Measurements from ENCODE around the gene TMED1. TPM values are rescaled to one million over a fixed set of nuclear protein-coding genes. Genes with fewer than 3 reads are reported as not detected.
A peak's percentile ranks its signal among the peaks of the same experiment; 100 is the strongest.

Gene TMED1
- total and polyA plus RNA-seq, 2 experiments from 2014 or later, result 29.7 to 37.2 TPM

DNA sequence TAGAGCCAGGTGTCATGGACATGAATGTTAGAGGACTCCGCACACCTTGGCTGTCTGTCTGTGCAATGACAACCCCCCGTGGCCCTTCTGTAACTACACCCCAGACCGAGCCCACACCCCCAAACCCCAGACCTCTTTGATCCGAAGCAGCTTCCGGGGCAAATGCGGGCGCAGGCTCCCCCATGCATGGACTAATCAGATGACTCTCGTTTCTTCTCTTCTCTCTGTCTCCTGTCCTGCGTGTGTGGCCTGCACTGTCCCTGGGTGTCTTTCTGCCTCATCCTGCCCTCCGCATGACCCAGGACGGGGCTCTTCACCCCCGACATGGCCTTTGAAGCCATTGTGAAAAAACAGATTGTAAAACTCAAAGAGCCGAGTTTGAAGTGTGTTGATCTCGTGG is 38.9 kb downstream of the TMED1 start (continued):
- TF ChIP-seq, protein P1, sequence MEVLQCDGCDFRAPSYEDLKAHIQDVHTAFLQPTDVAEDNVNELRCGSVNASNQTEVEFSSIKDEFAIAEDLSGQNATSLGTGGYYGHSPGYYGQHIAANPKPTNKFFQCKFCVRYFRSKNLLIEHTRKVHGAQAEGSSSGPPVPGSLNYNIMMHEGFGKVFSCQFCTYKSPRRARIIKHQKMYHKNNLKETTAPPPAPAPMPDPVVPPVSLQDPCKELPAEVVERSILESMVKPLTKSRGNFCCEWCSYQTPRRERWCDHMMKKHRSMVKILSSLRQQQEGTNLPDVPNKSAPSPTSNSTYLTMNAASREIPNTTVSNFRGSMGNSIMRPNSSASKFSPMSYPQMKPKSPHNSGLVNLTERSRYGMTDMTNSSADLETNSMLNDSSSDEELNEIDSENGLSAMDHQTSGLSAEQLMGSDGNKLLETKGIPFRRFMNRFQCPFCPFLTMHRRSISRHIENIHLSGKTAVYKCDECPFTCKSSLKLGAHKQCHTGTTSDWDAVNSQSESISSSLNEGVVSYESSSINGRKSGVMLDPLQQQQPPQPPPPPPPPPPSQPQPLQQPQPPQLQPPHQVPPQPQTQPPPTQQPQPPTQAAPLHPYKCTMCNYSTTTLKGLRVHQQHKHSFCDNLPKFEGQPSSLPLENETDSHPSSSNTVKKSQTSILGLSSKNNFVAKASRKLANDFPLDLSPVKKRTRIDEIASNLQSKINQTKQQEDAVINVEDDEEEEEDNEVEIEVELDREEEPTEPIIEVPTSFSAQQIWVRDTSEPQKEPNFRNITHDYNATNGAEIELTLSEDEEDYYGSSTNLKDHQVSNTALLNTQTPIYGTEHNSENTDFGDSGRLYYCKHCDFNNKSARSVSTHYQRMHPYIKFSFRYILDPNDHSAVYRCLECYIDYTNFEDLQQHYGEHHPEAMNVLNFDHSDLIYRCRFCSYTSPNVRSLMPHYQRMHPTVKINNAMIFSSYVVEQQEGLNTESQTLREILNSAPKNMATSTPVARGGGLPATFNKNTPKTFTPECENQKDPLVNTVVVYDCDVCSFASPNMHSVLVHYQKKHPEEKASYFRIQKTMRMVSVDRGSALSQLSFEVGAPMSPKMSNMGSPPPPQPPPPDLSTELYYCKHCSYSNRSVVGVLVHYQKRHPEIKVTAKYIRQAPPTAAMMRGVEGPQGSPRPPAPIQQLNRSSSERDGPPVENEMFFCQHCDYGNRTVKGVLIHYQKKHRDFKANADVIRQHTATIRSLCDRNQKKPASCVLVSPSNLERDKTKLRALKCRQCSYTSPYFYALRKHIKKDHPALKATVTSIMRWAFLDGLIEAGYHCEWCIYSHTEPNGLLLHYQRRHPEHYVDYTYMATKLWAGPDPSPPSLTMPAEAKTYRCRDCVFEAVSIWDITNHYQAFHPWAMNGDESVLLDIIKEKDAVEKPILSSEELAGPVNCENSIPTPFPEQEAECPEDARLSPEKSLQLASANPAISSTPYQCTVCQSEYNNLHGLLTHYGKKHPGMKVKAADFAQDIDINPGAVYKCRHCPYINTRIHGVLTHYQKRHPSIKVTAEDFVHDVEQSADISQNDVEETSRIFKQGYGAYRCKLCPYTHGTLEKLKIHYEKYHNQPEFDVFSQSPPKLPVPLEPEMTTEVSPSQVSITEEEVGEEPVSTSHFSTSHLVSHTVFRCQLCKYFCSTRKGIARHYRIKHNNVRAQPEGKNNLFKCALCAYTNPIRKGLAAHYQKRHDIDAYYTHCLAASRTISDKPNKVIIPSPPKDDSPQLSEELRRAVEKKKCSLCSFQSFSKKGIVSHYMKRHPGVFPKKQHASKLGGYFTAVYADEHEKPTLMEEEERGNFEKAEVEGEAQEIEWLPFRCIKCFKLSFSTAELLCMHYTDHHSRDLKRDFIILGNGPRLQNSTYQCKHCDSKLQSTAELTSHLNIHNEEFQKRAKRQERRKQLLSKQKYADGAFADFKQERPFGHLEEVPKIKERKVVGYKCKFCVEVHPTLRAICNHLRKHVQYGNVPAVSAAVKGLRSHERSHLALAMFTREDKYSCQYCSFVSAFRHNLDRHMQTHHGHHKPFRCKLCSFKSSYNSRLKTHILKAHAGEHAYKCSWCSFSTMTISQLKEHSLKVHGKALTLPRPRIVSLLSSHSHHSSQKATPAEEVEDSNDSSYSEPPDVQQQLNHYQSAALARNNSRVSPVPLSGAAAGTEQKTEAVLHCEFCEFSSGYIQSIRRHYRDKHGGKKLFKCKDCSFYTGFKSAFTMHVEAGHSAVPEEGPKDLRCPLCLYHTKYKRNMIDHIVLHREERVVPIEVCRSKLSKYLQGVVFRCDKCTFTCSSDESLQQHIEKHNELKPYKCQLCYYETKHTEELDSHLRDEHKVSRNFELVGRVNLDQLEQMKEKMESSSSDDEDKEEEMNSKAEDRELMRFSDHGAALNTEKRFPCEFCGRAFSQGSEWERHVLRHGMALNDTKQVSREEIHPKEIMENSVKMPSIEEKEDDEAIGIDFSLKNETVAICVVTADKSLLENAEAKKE (CRISPR knock-in tag; IDR thresholded peaks at IDR 0.05), result no peak
- no peak for TF ChIP-seq POLR2AphosphoS5 (IDR thresholded peaks at IDR 0.05; ENCODE audit: low read depth)
- TF ChIP-seq STAT1 (IDR thresholded peaks at IDR 0.05; ENCODE audit: unreplicated experiment), result no peak
- TF ChIP-seq NANOG (IDR thresholded peaks at IDR 0.05; ENCODE audit: borderline replicate concordance), result no peak
- TF ChIP-seq EZH2phosphoT487 (IDR thresholded peaks at IDR 0.05; ENCODE audit: unreplicated experiment), result no peak
- no peak for TF ChIP-seq ZNF331 (CRISPR knock-in tag; IDR thresholded peaks at IDR 0.05; ENCODE audit: low read depth)
- no peak for TF ChIP-seq CREB1 (CRISPR knock-in tag; IDR thresholded peaks at IDR 0.05; ENCODE audit: low read depth)

DNA sequence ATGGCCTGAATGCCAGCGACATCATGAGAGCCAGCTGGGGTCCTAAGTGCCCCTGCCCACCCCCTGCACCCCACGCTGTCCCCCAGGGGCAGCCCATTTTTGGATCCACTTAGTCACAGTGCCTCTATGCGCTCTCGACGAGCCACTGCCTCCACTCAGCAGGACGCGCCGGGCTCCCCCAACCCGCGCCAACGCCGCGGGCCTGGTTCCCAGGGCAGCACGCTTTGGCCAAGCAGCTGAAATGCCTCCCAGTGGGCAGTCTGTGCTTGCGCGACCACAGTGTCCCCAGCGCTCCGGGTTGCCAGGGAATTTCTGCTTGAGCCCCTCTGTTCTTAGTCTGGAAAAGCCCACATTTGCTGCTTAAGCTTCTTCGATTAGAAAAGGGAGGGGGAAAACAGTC is 39.4 kb downstream of the TMED1 start:
- Mint-ChIP-seq H3K36me3 (ENCODE audit: low read depth) (peaks cover 27% of the 10 kb centered on the region), H3K27ac (no peak overlapping the region), H3K27me3 (ENCODE audit: insufficient read depth, low read depth, poor library complexity) (peaks cover 3% of the 10 kb centered on the region), H3K4me3 (no peak overlapping the region), H3K4me1 (no peaks in the 10 kb centered on the region), H3K9me3 (no peaks in the 10 kb centered on the region)
- Histone ChIP-seq H3K36me3 (ENCODE audit: insufficient read depth) (peaks cover 13% of the 10 kb centered on the region), H4K20me1 (replicated peaks; ENCODE audit: insufficient read depth) (no peaks in the 10 kb centered on the region; the same call in 1 of the 2 replicates), H3K27me3 (ENCODE audit: insufficient read depth) (no peaks in the 10 kb centered on the region), H3F3A (replicated peaks; ENCODE audit: low read depth) (no peaks in the 10 kb centered on the region; the same call in 1 of the 2 replicates), H3K4me1 (ENCODE audit: insufficient read depth) (no peaks in the 10 kb centered on the region), H2AFZ (no peak overlapping the region), H3K9me2 (ENCODE audit: insufficient read depth) (no peaks in the 10 kb centered on the region), H3K27ac (ENCODE audit: low read depth) (peak overlapping the region; percentile 26; the same call in 1 of the 2 replicates), H3K4me2 (no peak overlapping the region), H3K79me2 (replicated peaks; ENCODE audit: insufficient read depth) (no peaks in the 10 kb centered on the region), H3K4me3 (no peak overlapping the region)
- DNase-seq (ENCODE audit: low spot score), result peak; percentile 23
- ATAC-seq, result peak; percentile 59
- no peak for TF ChIP-seq ZNF331 (CRISPR knock-in tag; IDR thresholded peaks at IDR 0.05; ENCODE audit: low read depth)
- no peak for TF ChIP-seq STAT1 (IDR thresholded peaks at IDR 0.05; ENCODE audit: unreplicated experiment)
- TF ChIP-seq NANOG (IDR thresholded peaks at IDR 0.05; ENCODE audit: borderline replicate concordance), result no peak
- no peak for TF ChIP-seq EZH2phosphoT487 (IDR thresholded peaks at IDR 0.05; ENCODE audit: unreplicated experiment)
- TF ChIP-seq, protein P2, sequence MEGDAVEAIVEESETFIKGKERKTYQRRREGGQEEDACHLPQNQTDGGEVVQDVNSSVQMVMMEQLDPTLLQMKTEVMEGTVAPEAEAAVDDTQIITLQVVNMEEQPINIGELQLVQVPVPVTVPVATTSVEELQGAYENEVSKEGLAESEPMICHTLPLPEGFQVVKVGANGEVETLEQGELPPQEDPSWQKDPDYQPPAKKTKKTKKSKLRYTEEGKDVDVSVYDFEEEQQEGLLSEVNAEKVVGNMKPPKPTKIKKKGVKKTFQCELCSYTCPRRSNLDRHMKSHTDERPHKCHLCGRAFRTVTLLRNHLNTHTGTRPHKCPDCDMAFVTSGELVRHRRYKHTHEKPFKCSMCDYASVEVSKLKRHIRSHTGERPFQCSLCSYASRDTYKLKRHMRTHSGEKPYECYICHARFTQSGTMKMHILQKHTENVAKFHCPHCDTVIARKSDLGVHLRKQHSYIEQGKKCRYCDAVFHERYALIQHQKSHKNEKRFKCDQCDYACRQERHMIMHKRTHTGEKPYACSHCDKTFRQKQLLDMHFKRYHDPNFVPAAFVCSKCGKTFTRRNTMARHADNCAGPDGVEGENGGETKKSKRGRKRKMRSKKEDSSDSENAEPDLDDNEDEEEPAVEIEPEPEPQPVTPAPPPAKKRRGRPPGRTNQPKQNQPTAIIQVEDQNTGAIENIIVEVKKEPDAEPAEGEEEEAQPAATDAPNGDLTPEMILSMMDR (conservative IDR thresholded peaks at IDR 0.05; ENCODE audit: low read depth in 2 of 2), result no peak
- no peak for TF ChIP-seq CREB1 (CRISPR knock-in tag; IDR thresholded peaks at IDR 0.05; ENCODE audit: low read depth)
- TF ChIP-seq, protein P3, sequence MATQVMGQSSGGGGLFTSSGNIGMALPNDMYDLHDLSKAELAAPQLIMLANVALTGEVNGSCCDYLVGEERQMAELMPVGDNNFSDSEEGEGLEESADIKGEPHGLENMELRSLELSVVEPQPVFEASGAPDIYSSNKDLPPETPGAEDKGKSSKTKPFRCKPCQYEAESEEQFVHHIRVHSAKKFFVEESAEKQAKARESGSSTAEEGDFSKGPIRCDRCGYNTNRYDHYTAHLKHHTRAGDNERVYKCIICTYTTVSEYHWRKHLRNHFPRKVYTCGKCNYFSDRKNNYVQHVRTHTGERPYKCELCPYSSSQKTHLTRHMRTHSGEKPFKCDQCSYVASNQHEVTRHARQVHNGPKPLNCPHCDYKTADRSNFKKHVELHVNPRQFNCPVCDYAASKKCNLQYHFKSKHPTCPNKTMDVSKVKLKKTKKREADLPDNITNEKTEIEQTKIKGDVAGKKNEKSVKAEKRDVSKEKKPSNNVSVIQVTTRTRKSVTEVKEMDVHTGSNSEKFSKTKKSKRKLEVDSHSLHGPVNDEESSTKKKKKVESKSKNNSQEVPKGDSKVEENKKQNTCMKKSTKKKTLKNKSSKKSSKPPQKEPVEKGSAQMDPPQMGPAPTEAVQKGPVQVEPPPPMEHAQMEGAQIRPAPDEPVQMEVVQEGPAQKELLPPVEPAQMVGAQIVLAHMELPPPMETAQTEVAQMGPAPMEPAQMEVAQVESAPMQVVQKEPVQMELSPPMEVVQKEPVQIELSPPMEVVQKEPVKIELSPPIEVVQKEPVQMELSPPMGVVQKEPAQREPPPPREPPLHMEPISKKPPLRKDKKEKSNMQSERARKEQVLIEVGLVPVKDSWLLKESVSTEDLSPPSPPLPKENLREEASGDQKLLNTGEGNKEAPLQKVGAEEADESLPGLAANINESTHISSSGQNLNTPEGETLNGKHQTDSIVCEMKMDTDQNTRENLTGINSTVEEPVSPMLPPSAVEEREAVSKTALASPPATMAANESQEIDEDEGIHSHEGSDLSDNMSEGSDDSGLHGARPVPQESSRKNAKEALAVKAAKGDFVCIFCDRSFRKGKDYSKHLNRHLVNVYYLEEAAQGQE (IDR thresholded peaks at IDR 0.05; ENCODE audit: unreplicated experiment), result no peak
